MCF 10A (cell line): Measurements from ENCODE around the gene TM2D1. TPM values are rescaled to one million over a fixed set of nuclear protein-coding genes. Genes with fewer than 3 reads are reported as not detected.

ENCODE experiments used
- BruUV-seq: library from RNA; stranded (reverse); fragments of 400-500 nt; replicated peaks from 2 replicates; lab custom pipeline; 2021; lab: Mats Ljungman, UMichigan
- CTCF ChIA-PET: fragments of 300-600 bp; sonication (Branson Sonifier 250); formaldehyde crosslinking; extraction: SDS; loops from one replicate; lab custom pipeline; 2021; ENCODE audit warnings: antibody characterized with exemption, inconsistent platforms; lab: Yijun Ruan, JAX
- POLR2A ChIA-PET: fragments of 300-600, 350-650 bp; sonication (Branson Sonifier 250); formaldehyde crosslinking; extraction: SDS; loops from one replicate; lab custom pipeline; 2020; ENCODE audit warnings: antibody characterized with exemption, inconsistent platforms; lab: Yijun Ruan, JAX
- DNase-seq: peaks from one replicate; pipeline ENCODE4 v3.0.0-alpha.2; 2018; ENCODE audit not compliant: unreplicated experiment
- H3K27ac Mint-ChIP-seq: one replicate; pipeline ENCODE4 v1.8.0; 2022; ENCODE audit warnings: mild to moderate bottlenecking, low read depth, mixed read lengths; ENCODE audit not compliant: unreplicated experiment
- H3K27me3 Mint-ChIP-seq: one replicate; pipeline ENCODE4 v1.8.0; 2022; ENCODE audit warnings: mixed read lengths; ENCODE audit not compliant: insufficient read depth, unreplicated experiment
- H3K36me3 Mint-ChIP-seq: one replicate; pipeline ENCODE4 v1.8.0; 2022; ENCODE audit warnings: mild to moderate bottlenecking, moderate library complexity, mixed read lengths; ENCODE audit not compliant: insufficient read depth, unreplicated experiment
- H3K4me1 Mint-ChIP-seq: one replicate; pipeline ENCODE4 v1.8.0; 2022; ENCODE audit warnings: mixed read lengths; ENCODE audit not compliant: insufficient read depth, unreplicated experiment
- H3K4me3 Mint-ChIP-seq: one replicate; pipeline ENCODE4 v1.8.0; 2022; ENCODE audit warnings: mild to moderate bottlenecking, moderate library complexity, mixed read lengths; ENCODE audit not compliant: unreplicated experiment
- H3K9me3 Mint-ChIP-seq: one replicate; pipeline ENCODE4 v1.8.0; 2022; ENCODE audit warnings: mixed read lengths; ENCODE audit not compliant: unreplicated experiment
- CTCF ChIP-seq: fragments of 200-600 bp; IDR thresholded peaks from one replicate; pipeline ENCODE4 v1.8.0; 2022; ENCODE audit warnings: antibody characterized with exemption, mild to moderate bottlenecking; ENCODE audit not compliant: unreplicated experiment
- intact Hi-C: fragments of 100-400 bp; cut with micrococcal nuclease; formaldehyde crosslinking; loops from 2 replicates; pipeline ENCODE4 v1.14.1; 2022
- total RNA-seq: library from RNA; stranded (reverse); gene quantifications from 2 replicates; pipeline ENCODE4 v1.2.3, GENCODE V29; 2022

Gene TM2D1
- total RNA-seq, 1 experiment from 2014 or later: 29.4 TPM

- H3K27me3 Mint-ChIP-seq: no peaks in the 10 kb centered on the region
- TF ChIP-seq CTCF: no peak
- H3K36me3 Mint-ChIP-seq: no peaks in the 10 kb centered on the region
- ChIA-PET CTCF (no interaction called here), POLR2A (no interaction called here)
- no peaks in the 10 kb centered on the region for H3K9me3 Mint-ChIP-seq
- no peak overlapping the region for H3K4me3 Mint-ChIP-seq
- intact Hi-C loops: no loop called here
- no peak for DNase-seq
- peak overlapping the region; percentile 60 for H3K27ac Mint-ChIP-seq
- no TSS peak for BruUV-seq
- H3K4me1 Mint-ChIP-seq: peaks cover 11% of the 10 kb centered on the region
These were observed 86.6 kb downstream of the TM2D1 start for GRCh38 chr1:61638296-61638695.

- CTCF ChIA-PET: no interaction called here
- intact Hi-C loops: no loop called here
- BruUV-seq: no TSS peak
- H3K9me3 Mint-ChIP-seq: no peaks in the 10 kb centered on the region
- H3K4me3 Mint-ChIP-seq: no peak overlapping the region
- H3K36me3 Mint-ChIP-seq: no peaks in the 10 kb centered on the region
- no peak for TF ChIP-seq CTCF
- POLR2A ChIA-PET: no interaction called here
- no peak for DNase-seq
- H3K27me3 Mint-ChIP-seq: no peaks in the 10 kb centered on the region
- peak overlapping the region; percentile 60 for H3K27ac Mint-ChIP-seq
- H3K4me1 Mint-ChIP-seq: peaks cover 11% of the 10 kb centered on the region
These were observed 87.5 kb downstream of the TM2D1 start for GRCh38 chr1:61637470-61637869.

- CTCF ChIA-PET: no interaction called here
- H3K9me3 Mint-ChIP-seq: no peaks in the 10 kb centered on the region
- peaks cover 11% of the 10 kb centered on the region for H3K4me1 Mint-ChIP-seq
- H3K4me3 Mint-ChIP-seq: no peak overlapping the region
- BruUV-seq: no TSS peak
- no peaks in the 10 kb centered on the region for H3K27me3 Mint-ChIP-seq
- POLR2A ChIA-PET: no interaction called here
- no peaks in the 10 kb centered on the region for H3K36me3 Mint-ChIP-seq
- no peak overlapping the region for H3K27ac Mint-ChIP-seq
- no peak for TF ChIP-seq CTCF
- intact Hi-C loops: no loop called here
- DNase-seq: no peak
These were observed 88.1 kb downstream of the TM2D1 start for GRCh38 chr1:61636814-61637213.

GRCh38 chr1:61636376-61636775 lies 88.6 kb downstream of the TM2D1 start:
- H3K27ac Mint-ChIP-seq: no peak overlapping the region
- no peak overlapping the region for H3K4me3 Mint-ChIP-seq
- peaks cover 11% of the 10 kb centered on the region for H3K4me1 Mint-ChIP-seq
- intact Hi-C loops: no loop called here
- no peaks in the 10 kb centered on the region for H3K36me3 Mint-ChIP-seq
- H3K27me3 Mint-ChIP-seq: no peaks in the 10 kb centered on the region
- DNase-seq: no peak
- BruUV-seq: no TSS peak
- CTCF ChIA-PET: interaction anchor here (0.6 kb wide), 1 partner anchor 183 kb away, joined by 4 read pairs; no protein-coding TSS in a partner anchor
- no peak for TF ChIP-seq CTCF
- H3K9me3 Mint-ChIP-seq: no peaks in the 10 kb centered on the region
- POLR2A ChIA-PET: no interaction called here
